Measurements from ENCODE around the gene AKR1C3.
"Not testable (repeated sequence)": the region's sequence is repeated elsewhere in the genome, so short reads cannot be mapped to it uniquely, and the experiment has no call there.

GRCh38 chr10:5137699-5138098, 43.5 kb downstream of the AKR1C3 start:
- TF ChIP-seq RCOR1 (IDR thresholded peaks at IDR 0.05; ENCODE audit: insufficient replicate concordance, low read length); MAZ (IDR thresholded peaks at IDR 0.05; ENCODE audit: borderline replicate concordance, low read depth, low read length); POLR2A (IDR thresholded peaks at IDR 0.05; ENCODE audit: low read depth, low read length); RAD21 (IDR thresholded peaks at IDR 0.05; ENCODE audit: low read length); USF2 (IDR thresholded peaks at IDR 0.05; ENCODE audit: low read depth, low read length); CTCF (conservative IDR thresholded peaks at IDR 0.05; ENCODE audit: low read depth, low read length); RFX5 (IDR thresholded peaks at IDR 0.05; ENCODE audit: low read depth, low read length); SMC3 (IDR thresholded peaks at IDR 0.05; ENCODE audit: low read depth, low read length); ELK1 (IDR thresholded peaks at IDR 0.05; ENCODE audit: borderline replicate concordance, low read depth, low read length); MAFK (IDR thresholded peaks at IDR 0.05; ENCODE audit: low read depth, low read length); CHD1 (IDR thresholded peaks at IDR 0.05; ENCODE audit: low read depth, low read length); CEBPB (IDR thresholded peaks at IDR 0.05; ENCODE audit: low read depth, low read length): not testable (repeated sequence)
